IMR-90 (cell line): ENCODE data around the gene LGMN. TPM values are rescaled to one million over a fixed set of nuclear protein-coding genes. Genes with fewer than 3 reads are reported as not detected.

Source experiments
- ATAC-seq: fragments of 200-7000 bp; cut with Tn5 transposase; 2 replicates; pipeline ENCODE4 v1.9.1; 2020; ENCODE audit warnings: low read depth, mild to moderate bottlenecking, moderate library complexity
- BruUV-seq: library from RNA; stranded (reverse); fragments of 400-500 nt; replicated peaks from 2 replicates; lab custom pipeline; 2021; lab: Mats Ljungman, UMichigan
- CTCF ChIA-PET: fragments of 300-600 bp; formaldehyde crosslinking; extraction: SDS; loops from one replicate; lab custom pipeline; 2021; ENCODE audit warnings: antibody characterized with exemption; lab: Yijun Ruan, JAX
- POLR2A ChIA-PET: fragments of 300-600 bp; sonication (Branson Sonifier 250); formaldehyde crosslinking; loops from one replicate; lab custom pipeline; 2022; ENCODE audit warnings: antibody characterized with exemption; ENCODE audit not compliant: unreplicated experiment; lab: Charles Lee
- DNase-seq: peaks from one replicate; pipeline ENCODE4 v3.0.0; 2013
- H2AFZ ChIP-seq: replicated peaks from 2 replicates; pipeline ENCODE3; 2013; ENCODE audit warnings: low read length, mild to moderate bottlenecking; ENCODE audit not compliant: poor library complexity
- H2AK5ac ChIP-seq: 2 replicates; pipeline ENCODE4 v1.6.1; 2013; ENCODE audit warnings: low read depth, low read length, inconsistent platforms
- H2AK9ac ChIP-seq: replicated peaks from 2 replicates; pipeline ENCODE3; 2013; ENCODE audit warnings: mild to moderate bottlenecking, low read depth, low read length, moderate library complexity; ENCODE audit not compliant: poor library complexity
- H2BK120ac ChIP-seq: 2 replicates; pipeline ENCODE4 v1.6.1; 2013; ENCODE audit warnings: low read depth, low read length, inconsistent platforms
- H2BK15ac ChIP-seq: 3 replicates; pipeline ENCODE4 v1.6.1; 2013; ENCODE audit warnings: low read depth, low read length, inconsistent platforms
- H2BK20ac ChIP-seq: 2 replicates; pipeline ENCODE4 v1.6.1; 2013; ENCODE audit warnings: low read depth, mild to moderate bottlenecking, inconsistent platforms, low read length, moderate library complexity
- H2BK5ac ChIP-seq: 2 replicates; pipeline ENCODE4 v1.6.1; 2013; ENCODE audit warnings: mild to moderate bottlenecking, low read depth, low read length, inconsistent platforms; ENCODE audit not compliant: poor library complexity, severe bottlenecking
- H3K14ac ChIP-seq: replicated peaks from 2 replicates; pipeline ENCODE4 v1.6.1; 2013; ENCODE audit warnings: low read depth, low read length, inconsistent platforms
- H3K18ac ChIP-seq: 2 replicates; pipeline ENCODE4 v1.6.1; 2013; ENCODE audit warnings: low read depth, low read length, control low read depth
- H3K23ac ChIP-seq: 2 replicates; pipeline ENCODE4 v1.6.1; 2013; ENCODE audit warnings: low read depth, low read length, inconsistent platforms
- H3K27ac ChIP-seq: 2 replicates; pipeline ENCODE4 v1.5.1; 2013; ENCODE audit warnings: mild to moderate bottlenecking, control low read depth, low read length; ENCODE audit not compliant: insufficient read depth
- H3K27me3 ChIP-seq: 2 replicates; pipeline ENCODE4 v1.6.1; 2013; ENCODE audit warnings: low read length; ENCODE audit not compliant: control insufficient read depth, insufficient read depth
- H3K36me3 ChIP-seq: 2 replicates; pipeline ENCODE4 v1.6.1; 2013; ENCODE audit warnings: low read length, mixed read lengths; ENCODE audit not compliant: control insufficient read depth, insufficient read depth
- H3K4ac ChIP-seq: 2 replicates; pipeline ENCODE4 v1.6.1; 2013; ENCODE audit warnings: low read depth, low read length, inconsistent platforms
- H3K4me1 ChIP-seq: 2 replicates; pipeline ENCODE4 v1.6.1; 2013; ENCODE audit warnings: low read length, mixed read lengths; ENCODE audit not compliant: control insufficient read depth, insufficient read depth
- H3K4me2 ChIP-seq: 2 replicates; pipeline ENCODE4 v1.6.1; 2013; ENCODE audit warnings: low read depth, mild to moderate bottlenecking, control low read depth, low read length, moderate library complexity
- H3K4me3 ChIP-seq: 2 replicates; pipeline ENCODE4 v1.5.1; 2013; ENCODE audit warnings: low read depth, mild to moderate bottlenecking, control low read depth, low read length, moderate library complexity; ENCODE audit not compliant: insufficient read depth
- H3K56ac ChIP-seq: 2 replicates; pipeline ENCODE4 v1.6.1; 2013; ENCODE audit warnings: low read length, inconsistent platforms; ENCODE audit not compliant: insufficient read depth; ENCODE audit errors: extremely low read depth
- H3K79me1 ChIP-seq, 2 experiments: 2 replicates each; pipeline ENCODE4 v1.6.1; 2013; ENCODE audit warnings: low read length in 2 of 2, inconsistent platforms in 1 of 2, low read depth in 1 of 2
- H3K9ac ChIP-seq: 2 replicates; pipeline ENCODE4 v1.6.1; 2013; ENCODE audit warnings: low read depth, low read length, control low read depth
- H3K9me1 ChIP-seq: 2 replicates; pipeline ENCODE4 v1.6.1; 2013; ENCODE audit warnings: low read length, inconsistent platforms; ENCODE audit not compliant: insufficient read depth
- H3K9me3 ChIP-seq: 2 replicates; pipeline ENCODE4 v1.6.1; 2013; ENCODE audit warnings: low read length; ENCODE audit not compliant: control insufficient read depth, insufficient read depth
- H4K20me1 ChIP-seq: 2 replicates; pipeline ENCODE4 v1.6.1; 2013; ENCODE audit warnings: low read length, inconsistent platforms; ENCODE audit not compliant: insufficient read depth
- H4K5ac ChIP-seq: 2 replicates; pipeline ENCODE4 v1.6.1; 2013; ENCODE audit warnings: mild to moderate bottlenecking, low read depth, low read length, control low read depth
- H4K8ac ChIP-seq, 2 experiments: 2 replicates each; pipeline ENCODE4 v1.6.1; 2013; ENCODE audit warnings: low read depth in 2 of 2, low read length in 2 of 2, control low read depth in 1 of 2, inconsistent platforms in 1 of 2
- H4K91ac ChIP-seq: 2 replicates; pipeline ENCODE4 v1.6.1; 2013; ENCODE audit warnings: low read depth, low read length, inconsistent platforms; ENCODE audit not compliant: insufficient read depth
- BHLHE40 ChIP-seq: fragments of 150-350 bp; IDR thresholded peaks from 2 replicates; pipeline ENCODE4 v1.6.1; 2016; ENCODE audit warnings: mild to moderate bottlenecking, low read depth, low read length
- CEBPB ChIP-seq: IDR thresholded peaks from 2 replicates; pipeline ENCODE4 v1.6.1; 2012; ENCODE audit warnings: low read depth, low read length, improper control_type of control experiment
- CHD1 ChIP-seq: IDR thresholded peaks from 2 replicates; pipeline ENCODE4 v1.6.1; 2012; ENCODE audit warnings: low read depth, low read length, improper control_type of control experiment
- CTCF ChIP-seq: conservative IDR thresholded peaks from 2 replicates; pipeline ENCODE4 v1.5.1; 2012; ENCODE audit warnings: mild to moderate bottlenecking, low read depth, low read length, improper control_type of control experiment
- FOS ChIP-seq: fragments of 150-350 bp; IDR thresholded peaks from 2 replicates; pipeline ENCODE4 v1.6.1; 2016; ENCODE audit warnings: low read depth, low read length
- MAFK ChIP-seq: IDR thresholded peaks from 2 replicates; pipeline ENCODE4 v1.6.1; 2012; ENCODE audit warnings: low read depth, low read length, improper control_type of control experiment
- MXI1 ChIP-seq: IDR thresholded peaks from 2 replicates; pipeline ENCODE4 v1.6.1; 2012; ENCODE audit warnings: low read depth, mild to moderate bottlenecking, low read length, moderate library complexity, borderline replicate concordance
- NFE2L2 ChIP-seq: fragments of 150-350 bp; IDR thresholded peaks from 2 replicates; pipeline ENCODE4 v1.6.1; 2016; ENCODE audit warnings: low read depth, mild to moderate bottlenecking, low read length
- POLR2A ChIP-seq: IDR thresholded peaks from 2 replicates; pipeline ENCODE4 v1.6.1; 2012; ENCODE audit warnings: mild to moderate bottlenecking, low read depth, low read length
- RAD21 ChIP-seq: IDR thresholded peaks from 2 replicates; pipeline ENCODE4 v1.6.1; 2012; ENCODE audit warnings: low read length, improper control_type of control experiment
- RCOR1 ChIP-seq: IDR thresholded peaks from 2 replicates; pipeline ENCODE4 v1.6.1; 2012; ENCODE audit warnings: mild to moderate bottlenecking, low read length, improper control_type of control experiment; ENCODE audit not compliant: insufficient replicate concordance
- RFX5 ChIP-seq: IDR thresholded peaks from 2 replicates; pipeline ENCODE4 v1.8.0; 2012; ENCODE audit warnings: low read depth, mild to moderate bottlenecking, low read length, moderate library complexity
- SMC3 ChIP-seq: fragments of 150-350 bp; IDR thresholded peaks from 2 replicates; pipeline ENCODE4 v1.6.1; 2016; ENCODE audit warnings: low read depth, mild to moderate bottlenecking, antibody characterized with exemption, low read length, moderate library complexity
- USF2 ChIP-seq: fragments of 150-350 bp; IDR thresholded peaks from 2 replicates; pipeline ENCODE4 v1.6.1; 2017; ENCODE audit warnings: mild to moderate bottlenecking, antibody characterized with exemption, low read length, low read depth
- WGBS, 2 experiments: methylation state at CpG; one replicate each; pipeline versions ENCODE4 v1.1.5 to v1.1.7; 2013; ENCODE audit warnings: missing lambda C conversion rate in 2 of 2; ENCODE audit not compliant: insufficient read length in 1 of 2; ENCODE audit errors: extremely low coverage in 2 of 2; 5-methylcytosine and 5-hydroxymethylcytosine counted together
- dilution Hi-C: fragments of 300-500 bp; cut with HindIII; formaldehyde crosslinking; loops from one replicate; pipeline ENCODE4 v1.14.3; 2018; ENCODE audit warnings: low sequenced_read_pairs; ENCODE audit not compliant: unreplicated experiment
- in situ Hi-C: fragments of 300-500 bp; cut with MboI; formaldehyde crosslinking; loops from 3 replicates; pipeline ENCODE4 v1.14.3; 2019; ENCODE audit warnings: low sequenced_read_pairs, inconsistent platforms, mixed read lengths
- intact Hi-C: fragments of 100-400 bp; cut with micrococcal nuclease; formaldehyde crosslinking; loops from 2 replicates; pipeline ENCODE4 v1.10.0; 2022
- polyA plus RNA-seq, 3 experiments: library from polyadenylated mRNA; depleted of rRNA; stranded (reverse); fragments of >200 nt; gene quantifications; 2 replicates each; pipeline ENCODE4 v1.2.3, GENCODE V29; 2012; ENCODE audit warnings: low replicate concordance in 1 of 3
- total RNA-seq: library from RNA; depleted of rRNA; stranded (reverse); fragments of >200 nt; gene quantifications from 2 replicates; pipeline ENCODE4 v1.2.3, GENCODE V29; 2012
- TF ChIP-seq, protein P1 (sequence below): fragments of 150-350 bp; IDR thresholded peaks from 2 replicates; pipeline ENCODE4 v1.6.1; 2016; ENCODE audit warnings: low read depth, mild to moderate bottlenecking, low read length, moderate library complexity, borderline replicate concordance

The LGMN gene
- total and polyA plus RNA-seq, 2 of the 4 experiments (the other 2 are of a cell fraction): 19.2 to 39.3 TPM

DNA sequence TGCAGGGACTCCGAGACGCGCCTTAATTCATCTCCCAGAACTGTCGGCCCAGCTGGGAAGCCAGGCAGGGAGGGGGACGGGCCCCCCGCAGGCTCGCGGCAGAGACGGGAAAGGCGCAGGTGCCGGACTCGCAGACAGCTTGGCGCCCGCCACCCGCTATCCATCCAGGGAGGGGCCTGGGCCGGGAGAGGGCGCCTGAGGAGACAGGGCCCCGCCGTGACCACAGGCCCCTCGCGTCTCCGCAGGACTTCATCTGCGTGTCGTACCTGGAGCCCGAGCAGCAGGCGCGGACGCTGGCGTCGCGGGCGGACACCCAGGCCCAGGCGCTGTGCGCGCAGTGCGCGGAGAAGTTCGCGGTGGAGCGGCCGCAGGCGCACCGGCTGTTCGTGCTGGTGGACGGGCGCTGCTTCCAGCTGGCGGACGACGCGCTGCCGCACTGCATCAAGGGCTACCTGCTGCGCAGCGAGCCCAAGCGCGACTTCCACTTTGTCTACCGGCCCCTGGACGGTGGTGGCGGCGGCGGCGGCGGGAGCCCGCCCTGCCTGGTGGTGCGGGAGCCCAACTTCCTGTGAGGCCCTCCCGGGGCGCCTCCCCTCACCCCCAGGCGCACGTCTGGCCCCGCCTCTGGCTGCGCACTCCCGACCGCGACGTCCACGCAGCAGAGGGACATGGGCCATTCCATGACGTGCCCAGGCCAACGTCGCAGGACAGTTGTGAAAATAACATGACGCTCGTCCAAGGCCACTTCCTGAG lies 60.6 kb downstream of the LGMN start:
- Histone ChIP-seq H4K8ac (no peak overlapping the region), H2BK15ac (no peak overlapping the region), H3K4me1 (peaks cover 4% of the 10 kb centered on the region; the same call in 1 of the 2 replicates), H3K36me3 (peaks cover 26% of the 10 kb centered on the region), H3K4me3 (no peak overlapping the region), H2AK5ac (no peak overlapping the region; the same call in 1 of the 2 replicates), H2AK9ac (no peak overlapping the region), H2AFZ (no peak overlapping the region), H3K79me1 (no peaks in the 10 kb centered on the region), H4K91ac (no peak overlapping the region), H3K9ac (no peak overlapping the region), H2BK20ac (no peak overlapping the region), H3K23ac (no peak overlapping the region), H3K27ac (no peak overlapping the region), H2BK5ac (no peak overlapping the region), H3K18ac (no peak overlapping the region), H3K14ac (no peak overlapping the region), H2BK120ac (no peak overlapping the region), H4K5ac (no peak overlapping the region), H3K4ac (no peak overlapping the region), H4K20me1 (no peaks in the 10 kb centered on the region), H3K56ac (no peak overlapping the region), H3K9me3 (no peaks in the 10 kb centered on the region), H3K27me3 (no peaks in the 10 kb centered on the region), H3K4me2 (no peak overlapping the region), H3K9me1 (no peaks in the 10 kb centered on the region)
- 69% methylated on average over 51 of the region's 80 CpGs; no CpG with 5 or more reads in 1 of the 2 experiments for WGBS, 2 experiments
- intact Hi-C loops: loop anchor here (1.0 kb wide), 1 partner anchor 95 kb away; no protein-coding TSS in a partner anchor
- BruUV-seq: no TSS peak
- in situ Hi-C loops: loop anchor here (10.0 kb wide), 1 partner anchor 563 kb away; the partner anchor contains the start of genes CPSF2 and NDUFB1
- dilution Hi-C loops: no loop called here
- ATAC-seq (no peak), DNase-seq (no peak)
- ChIA-PET CTCF (no interaction called here), POLR2A (no interaction called here)
- no peak for TF ChIP-seq POLR2A
- no peak for TF ChIP-seq CTCF
- TF ChIP-seq MAFK: no peak
- TF ChIP-seq RFX5: no peak
- no peak for TF ChIP-seq RAD21
- TF ChIP-seq NFE2L2: no peak
- TF ChIP-seq MXI1: no peak
- no peak for TF ChIP-seq RCOR1
- no peak for TF ChIP-seq BHLHE40
- no peak for TF ChIP-seq CHD1
- TF ChIP-seq FOS: no peak
- no peak for TF ChIP-seq SMC3
- TF ChIP-seq, protein P1, sequence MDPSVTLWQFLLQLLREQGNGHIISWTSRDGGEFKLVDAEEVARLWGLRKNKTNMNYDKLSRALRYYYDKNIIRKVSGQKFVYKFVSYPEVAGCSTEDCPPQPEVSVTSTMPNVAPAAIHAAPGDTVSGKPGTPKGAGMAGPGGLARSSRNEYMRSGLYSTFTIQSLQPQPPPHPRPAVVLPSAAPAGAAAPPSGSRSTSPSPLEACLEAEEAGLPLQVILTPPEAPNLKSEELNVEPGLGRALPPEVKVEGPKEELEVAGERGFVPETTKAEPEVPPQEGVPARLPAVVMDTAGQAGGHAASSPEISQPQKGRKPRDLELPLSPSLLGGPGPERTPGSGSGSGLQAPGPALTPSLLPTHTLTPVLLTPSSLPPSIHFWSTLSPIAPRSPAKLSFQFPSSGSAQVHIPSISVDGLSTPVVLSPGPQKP: no peak
- no peak for TF ChIP-seq USF2
- no peak for TF ChIP-seq CEBPB
